Heart left ventricle (tissue), 13 donors: ENCODE data around the gene LRP1B.

Experiments
- CTCF ChIP-seq, 12 donors: fragments of 200-600 bp; sonication (generic) in 4 of 12; IDR thresholded peaks; one replicate each; pipeline versions ENCODE4 v1.5.0 to v1.8.0; 2018 to 2022; ENCODE audit warnings: antibody characterized with exemption in 12 of 12, mild to moderate bottlenecking in 5 of 12
- POLR2A ChIP-seq, 2 donors: fragments of 450-650 bp; IDR thresholded peaks; one replicate each; pipeline ENCODE4 v1.6.1; 2017; ENCODE audit warnings: antibody characterized with exemption in 2 of 2, mild to moderate bottlenecking in 2 of 2, moderate library complexity in 2 of 2
- donor health status: ischemic (EF 13 %, LVEDD 7.1; RV severe dilation, severe dysfunction).
- donor health status: DM: no; HTN: yes; CAD: no.
- donor health status: DM: no; HTN: no; CAD: no.
- donor health status: ischemic (EF 25% LVEDD 6.9; RV normal size, moderate dysfunction).
- donor health status: ischemic (EF 25% LVEDD 5.7; RV mildly dilated, moderate dysfunction).
- donor health status: ischemic (EF 35%, LVEDD 5.7; RV mildly dilated, moderate dysfunction).
- donor health status: nonischemic (EF 11% LVEDD 7.7; RV severe dilation, severe dysfunction).
- donor health status: DM: yes; HTN: yes; CAD: no.
- donor health status: PGD.
- donor health status: ischemic (EF 29% LVEDD 5.4; RV normal size, mild dysfunction).
- donor health status: nonischemic (EF 23%, LVEDD 6.1; RV moderate dilation, normal function).

DNA sequence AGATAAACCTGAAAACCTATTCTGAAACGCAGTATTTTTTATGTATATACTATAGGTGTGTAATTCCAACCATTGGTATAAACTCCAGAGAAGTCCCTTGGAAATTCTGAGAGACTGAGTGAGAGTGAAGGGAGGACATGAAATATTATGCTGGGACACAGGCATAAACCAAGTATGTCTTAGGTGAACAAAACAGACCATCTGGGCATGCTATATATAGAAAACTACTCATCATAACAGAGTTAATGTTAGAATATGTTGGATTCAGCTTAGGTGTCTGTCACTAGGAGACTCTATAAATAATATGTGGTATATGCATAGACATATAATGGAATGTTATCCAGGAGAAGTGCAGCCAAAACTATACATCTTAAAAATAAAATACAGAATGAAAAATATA is 282.6 kb downstream of the LRP1B start:
- TF ChIP-seq CTCF (IDR thresholded peaks at IDR 0.05) (no peak), POLR2A (IDR thresholded peaks at IDR 0.05) (no peak)
